ENCODE measurements around the gene LPIN3.

- TF ChIP-seq, protein P1, sequence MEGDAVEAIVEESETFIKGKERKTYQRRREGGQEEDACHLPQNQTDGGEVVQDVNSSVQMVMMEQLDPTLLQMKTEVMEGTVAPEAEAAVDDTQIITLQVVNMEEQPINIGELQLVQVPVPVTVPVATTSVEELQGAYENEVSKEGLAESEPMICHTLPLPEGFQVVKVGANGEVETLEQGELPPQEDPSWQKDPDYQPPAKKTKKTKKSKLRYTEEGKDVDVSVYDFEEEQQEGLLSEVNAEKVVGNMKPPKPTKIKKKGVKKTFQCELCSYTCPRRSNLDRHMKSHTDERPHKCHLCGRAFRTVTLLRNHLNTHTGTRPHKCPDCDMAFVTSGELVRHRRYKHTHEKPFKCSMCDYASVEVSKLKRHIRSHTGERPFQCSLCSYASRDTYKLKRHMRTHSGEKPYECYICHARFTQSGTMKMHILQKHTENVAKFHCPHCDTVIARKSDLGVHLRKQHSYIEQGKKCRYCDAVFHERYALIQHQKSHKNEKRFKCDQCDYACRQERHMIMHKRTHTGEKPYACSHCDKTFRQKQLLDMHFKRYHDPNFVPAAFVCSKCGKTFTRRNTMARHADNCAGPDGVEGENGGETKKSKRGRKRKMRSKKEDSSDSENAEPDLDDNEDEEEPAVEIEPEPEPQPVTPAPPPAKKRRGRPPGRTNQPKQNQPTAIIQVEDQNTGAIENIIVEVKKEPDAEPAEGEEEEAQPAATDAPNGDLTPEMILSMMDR (conservative IDR thresholded peaks at IDR 0.05; ENCODE audit: low read depth in 2 of 2), result no peak
- TF ChIP-seq POLR2AphosphoS5 (IDR thresholded peaks at IDR 0.05; ENCODE audit: low read depth), result no peak
Observed at GRCh38 chr20:41355192-41355591, 14.6 kb downstream of the LPIN3 start.
